Activated CD4-positive, alpha-beta T cell treated with anti-CD3 and anti-CD28 coated beads, Interleukin-2, amount 10 ng/mL, durations not matched to agents 7 days and 5 days (primary cell): ENCODE results near the gene DDX54. TPM values are rescaled to one million over a fixed set of nuclear protein-coding genes. Genes with fewer than 3 reads are reported as not detected.
"Not testable (repeated sequence)": the region's sequence is repeated elsewhere in the genome, so short reads cannot be mapped to it uniquely, and the experiment has no call there.

Source experiments
- CTCF ChIA-PET: fragments of 350-600 bp; sonication (Branson Sonifier 250); formaldehyde crosslinking; loops from one replicate; lab custom pipeline; 2021; ENCODE audit warnings: antibody characterized with exemption; lab: Charles Lee
- POLR2A ChIA-PET: fragments of 350-600 bp; sonication (Branson Sonifier 250); formaldehyde crosslinking; loops from one replicate; lab custom pipeline; 2021; ENCODE audit warnings: antibody characterized with exemption; lab: Charles Lee
- DNase-seq: peaks from one replicate; pipeline ENCODE4 v3.0.0-alpha.2; 2020
- H3K27ac Mint-ChIP-seq: one replicate; pipeline ENCODE4 v1.8.0; 2021; ENCODE audit warnings: mild to moderate bottlenecking, moderate library complexity, mixed read lengths
- H3K27me3 Mint-ChIP-seq: one replicate; pipeline ENCODE4 v1.8.0; 2021; ENCODE audit warnings: mixed read lengths
- H3K36me3 Mint-ChIP-seq: one replicate; pipeline ENCODE4 v1.8.0; 2021; ENCODE audit warnings: low read depth, mixed read lengths
- H3K4me1 Mint-ChIP-seq: one replicate; pipeline ENCODE4 v1.8.0; 2021; ENCODE audit warnings: mixed read lengths
- H3K4me3 Mint-ChIP-seq: one replicate; pipeline ENCODE4 v1.8.0; 2021; ENCODE audit warnings: mild to moderate bottlenecking, moderate library complexity, mixed read lengths
- H3K9me3 Mint-ChIP-seq: one replicate; pipeline ENCODE4 v1.8.0; 2021; ENCODE audit warnings: mixed read lengths
- total RNA-seq, 2 experiments: library from RNA; stranded (reverse); gene quantifications; one replicate each; pipeline ENCODE4 v1.2.3, GENCODE V29; 2021

The DDX54 gene
- total RNA-seq, 2 experiments from 2014 or later, result 65.6 to 72.0 TPM

- H3K4me3 Mint-ChIP-seq, result no peak overlapping the region
- no peaks in the 10 kb centered on the region for H3K27me3 Mint-ChIP-seq
- H3K4me1 Mint-ChIP-seq, result peaks cover 15% of the 10 kb centered on the region
- CTCF ChIA-PET, result interaction anchor here (1.0 to 1.4 kb wide), 2 partner anchors 9 to 25 kb away, joined by 3 to 4 read pairs; no protein-coding TSS in a partner anchor
- H3K9me3 Mint-ChIP-seq, result no peaks in the 10 kb centered on the region
- H3K27ac Mint-ChIP-seq, result no peak overlapping the region
- no peak for DNase-seq
- POLR2A ChIA-PET, result interaction anchor here (0.6 kb wide), 1 partner anchor 42 kb away, joined by 3 read pairs; no protein-coding TSS in a partner anchor
- no peaks in the 10 kb centered on the region for H3K36me3 Mint-ChIP-seq
These were observed 54.7 kb downstream of the DDX54 start for GRCh38 chr12:113130457-113131135.

- no peak for DNase-seq
- H3K27ac Mint-ChIP-seq, result no peak overlapping the region
- H3K4me1 Mint-ChIP-seq, result peaks cover 10% of the 10 kb centered on the region
- H3K27me3 Mint-ChIP-seq, result no peaks in the 10 kb centered on the region
- no peaks in the 10 kb centered on the region for H3K36me3 Mint-ChIP-seq
- H3K9me3 Mint-ChIP-seq, result no peaks in the 10 kb centered on the region
- CTCF ChIA-PET, result interaction anchor here (1.4 kb wide), 1 partner anchor 10 kb away, joined by 3 read pairs; no protein-coding TSS in a partner anchor
- POLR2A ChIA-PET, result no interaction called here
- no peak overlapping the region for H3K4me3 Mint-ChIP-seq
These were observed 55.4 kb downstream of the DDX54 start for GRCh38 chr12:113129664-113130456.

GRCh38 chr12:113128802-113129663 is 56.2 kb downstream of the DDX54 start:
- POLR2A ChIA-PET, result no interaction called here
- H3K9me3 Mint-ChIP-seq, result no peaks in the 10 kb centered on the region
- H3K36me3 Mint-ChIP-seq, result no peaks in the 10 kb centered on the region
- H3K27me3 Mint-ChIP-seq, result no peaks in the 10 kb centered on the region
- no peak for DNase-seq
- H3K27ac Mint-ChIP-seq, result no peak overlapping the region
- peaks cover 9% of the 10 kb centered on the region for H3K4me1 Mint-ChIP-seq
- CTCF ChIA-PET, result no interaction called here
- no peak overlapping the region for H3K4me3 Mint-ChIP-seq

- H3K9me3 Mint-ChIP-seq, result peaks cover 2% of the 10 kb centered on the region
- H3K36me3 Mint-ChIP-seq, result peaks cover 1% of the 10 kb centered on the region
- peaks cover 9% of the 10 kb centered on the region for H3K4me1 Mint-ChIP-seq
- no peak overlapping the region for H3K27ac Mint-ChIP-seq
- H3K4me3 Mint-ChIP-seq, result no peak overlapping the region
- ChIA-PET POLR2A (no interaction called here), CTCF (no interaction called here)
- no peak for DNase-seq
- no peaks in the 10 kb centered on the region for H3K27me3 Mint-ChIP-seq
These were observed 57.5 kb downstream of the DDX54 start for GRCh38 chr12:113127791-113128199.

GRCh38 chr12:113120670-113121370 is 64.5 kb downstream of the DDX54 start:
- no peak for DNase-seq
- POLR2A ChIA-PET, result no interaction called here
- Mint-ChIP-seq H3K27me3 (no peaks in the 10 kb centered on the region), H3K4me3 (no peak overlapping the region), H3K9me3 (peaks cover 3% of the 10 kb centered on the region), H3K36me3 (peaks cover 2% of the 10 kb centered on the region), H3K27ac (no peak overlapping the region), H3K4me1 (no peaks in the 10 kb centered on the region)
- CTCF ChIA-PET, result interaction anchor here (0.6 to 1.0 kb wide), 2 partner anchors 14 to 246 kb away, joined by 3 to 4 read pairs; no protein-coding TSS in a partner anchor

- CTCF ChIA-PET, result interaction anchor here (1.0 kb wide), 1 partner anchor 14 kb away, joined by 4 read pairs; no protein-coding TSS in a partner anchor
- peaks cover 2% of the 10 kb centered on the region for H3K36me3 Mint-ChIP-seq
These were observed 65.2 kb downstream of the DDX54 start for GRCh38 chr12:113119980-113120669.

GRCh38 chr12:113118142-113118541 is 67.1 kb downstream of the DDX54 start:
- H3K27me3 Mint-ChIP-seq, result no peaks in the 10 kb centered on the region
- ChIA-PET CTCF (no interaction called here), POLR2A (no interaction called here)
- no peak for DNase-seq
- H3K4me3 Mint-ChIP-seq, result no peak overlapping the region
- peaks cover 2% of the 10 kb centered on the region for H3K36me3 Mint-ChIP-seq
- H3K27ac Mint-ChIP-seq, result no peak overlapping the region
- H3K9me3 Mint-ChIP-seq, result peaks cover 3% of the 10 kb centered on the region
- H3K4me1 Mint-ChIP-seq, result no peaks in the 10 kb centered on the region

More at GRCh38 chr12:113119980-113120669, 65.2 kb downstream of the DDX54 start:
- DNase-seq, result no peak
- Mint-ChIP-seq H3K27me3 (no peaks in the 10 kb centered on the region), H3K9me3 (peaks cover 3% of the 10 kb centered on the region), H3K27ac (no peak overlapping the region), H3K4me1 (no peaks in the 10 kb centered on the region), H3K4me3 (no peak overlapping the region)
- POLR2A ChIA-PET, result no interaction called here

GRCh38 chr12:113117684-113118083 is 67.6 kb downstream of the DDX54 start:
- CTCF ChIA-PET, H3K27ac Mint-ChIP-seq, H3K27me3 Mint-ChIP-seq, H3K9me3 Mint-ChIP-seq, H3K4me3 Mint-ChIP-seq, POLR2A ChIA-PET, DNase-seq, H3K36me3 Mint-ChIP-seq, H3K4me1 Mint-ChIP-seq: not testable (repeated sequence)

- CTCF ChIA-PET, result no interaction called here
- DNase-seq, result no peak
These were observed 68.4 kb downstream of the DDX54 start for GRCh38 chr12:113116875-113117274.

GRCh38 chr12:113115455-113116126 is 69.7 kb downstream of the DDX54 start:
- H3K36me3 Mint-ChIP-seq, result no peaks in the 10 kb centered on the region
- CTCF ChIA-PET, result interaction anchor here (1.0 kb wide), 1 partner anchor 29 kb away, joined by 3 read pairs; no protein-coding TSS in a partner anchor
- H3K4me1 Mint-ChIP-seq, result no peaks in the 10 kb centered on the region
- POLR2A ChIA-PET, result no interaction called here
- H3K4me3 Mint-ChIP-seq, result no peak overlapping the region
- no peaks in the 10 kb centered on the region for H3K27me3 Mint-ChIP-seq
- no peak overlapping the region for H3K27ac Mint-ChIP-seq
- no peak for DNase-seq
- no peaks in the 10 kb centered on the region for H3K9me3 Mint-ChIP-seq

More at GRCh38 chr12:113116875-113117274, 68.4 kb downstream of the DDX54 start:
- POLR2A ChIA-PET, result no interaction called here
- Mint-ChIP-seq H3K27ac (no peak overlapping the region), H3K27me3 (no peaks in the 10 kb centered on the region), H3K9me3 (no peaks in the 10 kb centered on the region), H3K36me3 (no peaks in the 10 kb centered on the region), H3K4me3 (no peak overlapping the region), H3K4me1 (no peaks in the 10 kb centered on the region)
